Ovary (tissue), 3 donors: ENCODE measurements around the gene SPARC.

Source experiments
- POLR2A ChIP-seq: fragments of 450-650 bp; IDR thresholded peaks from one replicate; pipeline ENCODE4 v1.6.1; 2017; ENCODE audit warnings: antibody characterized with exemption, mild to moderate bottlenecking, moderate library complexity
- TF ChIP-seq, protein P1 (sequence below), 3 donors: fragments of 450-650 bp in 2 of 3; fragments of 200-600 bp in 1 of 3; IDR thresholded peaks; one replicate each; pipeline versions ENCODE4 v1.5.1 to v1.8.0; 2016 to 2022; ENCODE audit warnings: antibody characterized with exemption in 3 of 3, mild to moderate bottlenecking in 1 of 3
- donor health status: DM: no; HTN: no; CAD: no.

- TF ChIP-seq, protein P1, sequence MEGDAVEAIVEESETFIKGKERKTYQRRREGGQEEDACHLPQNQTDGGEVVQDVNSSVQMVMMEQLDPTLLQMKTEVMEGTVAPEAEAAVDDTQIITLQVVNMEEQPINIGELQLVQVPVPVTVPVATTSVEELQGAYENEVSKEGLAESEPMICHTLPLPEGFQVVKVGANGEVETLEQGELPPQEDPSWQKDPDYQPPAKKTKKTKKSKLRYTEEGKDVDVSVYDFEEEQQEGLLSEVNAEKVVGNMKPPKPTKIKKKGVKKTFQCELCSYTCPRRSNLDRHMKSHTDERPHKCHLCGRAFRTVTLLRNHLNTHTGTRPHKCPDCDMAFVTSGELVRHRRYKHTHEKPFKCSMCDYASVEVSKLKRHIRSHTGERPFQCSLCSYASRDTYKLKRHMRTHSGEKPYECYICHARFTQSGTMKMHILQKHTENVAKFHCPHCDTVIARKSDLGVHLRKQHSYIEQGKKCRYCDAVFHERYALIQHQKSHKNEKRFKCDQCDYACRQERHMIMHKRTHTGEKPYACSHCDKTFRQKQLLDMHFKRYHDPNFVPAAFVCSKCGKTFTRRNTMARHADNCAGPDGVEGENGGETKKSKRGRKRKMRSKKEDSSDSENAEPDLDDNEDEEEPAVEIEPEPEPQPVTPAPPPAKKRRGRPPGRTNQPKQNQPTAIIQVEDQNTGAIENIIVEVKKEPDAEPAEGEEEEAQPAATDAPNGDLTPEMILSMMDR (IDR thresholded peaks at IDR 0.05), result no peak
- no peak for TF ChIP-seq POLR2A
Observed at GRCh38 chr5:151700296-151700695, 13.6 kb upstream of the SPARC start.
